Activated CD4-positive, alpha-beta memory T cell treated with anti-CD3 and anti-CD28 coated beads for 36 hours (primary cell): ENCODE results near the gene IL1A. TPM values are rescaled to one million over a fixed set of nuclear protein-coding genes. Genes with fewer than 3 reads are reported as not detected.

Experiments used
- CTCF ChIA-PET: fragments of 350-600 bp; sonication (Branson Sonifier 250); formaldehyde crosslinking; loops from one replicate; lab custom pipeline; 2021; ENCODE audit warnings: antibody characterized with exemption, inconsistent platforms; lab: Charles Lee
- POLR2A ChIA-PET: fragments of 350-600 bp; sonication (Branson Sonifier 250); formaldehyde crosslinking; loops from one replicate; lab custom pipeline; 2021; ENCODE audit warnings: antibody characterized with exemption; lab: Charles Lee
- DNase-seq: peaks from one replicate; pipeline ENCODE4 v3.0.0-alpha.2; 2020
- H3K27ac Mint-ChIP-seq: one replicate; pipeline ENCODE4 v1.8.0; 2021; ENCODE audit warnings: mixed read lengths
- H3K27me3 Mint-ChIP-seq: one replicate; pipeline ENCODE4 v1.8.0; 2021; ENCODE audit warnings: mixed read lengths
- H3K36me3 Mint-ChIP-seq: one replicate; pipeline ENCODE4 v1.8.0; 2021; ENCODE audit warnings: mixed read lengths
- H3K4me1 Mint-ChIP-seq: one replicate; pipeline ENCODE4 v1.8.0; 2021; ENCODE audit warnings: low read depth, mixed read lengths
- H3K4me3 Mint-ChIP-seq: one replicate; pipeline ENCODE4 v1.8.0; 2021; ENCODE audit warnings: mild to moderate bottlenecking, mixed read lengths
- H3K9me3 Mint-ChIP-seq: one replicate; pipeline ENCODE4 v1.8.0; 2021; ENCODE audit warnings: mixed read lengths
- intact Hi-C: fragments of 100-400 bp; cut with micrococcal nuclease; formaldehyde crosslinking; loops from one replicate; pipeline ENCODE4 v1.15.1; 2023
- total RNA-seq, 2 experiments: library from RNA; stranded (reverse); gene quantifications; one replicate each; pipeline ENCODE4 v1.2.3, GENCODE V29; 2021

Gene IL1A
- total RNA-seq, 2 experiments from 2014 or later: 15.7 to 16.4 TPM

DNA sequence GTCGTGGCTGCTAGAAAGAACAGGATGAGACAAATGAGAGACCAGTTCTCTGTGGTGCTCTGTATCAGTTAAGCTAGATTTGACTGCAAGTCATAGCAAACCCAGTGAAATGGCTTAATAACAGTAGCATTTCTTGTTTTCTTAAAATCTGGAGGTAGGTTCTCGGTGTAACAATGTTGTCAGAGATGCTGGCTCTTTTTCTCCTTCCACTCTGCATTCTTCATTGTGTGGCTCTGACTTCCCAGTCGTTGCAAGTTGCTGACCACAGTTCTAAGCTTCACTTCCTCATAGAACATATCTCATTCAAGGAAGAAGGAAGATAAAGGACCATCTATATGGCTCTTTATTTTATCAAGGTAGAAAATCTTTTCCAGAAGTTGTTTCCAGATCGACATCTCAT, 12.0 kb downstream of the IL1A start:
- CTCF ChIA-PET: interaction anchor here (2.7 kb wide), 1 partner anchor 23 kb away, joined by 10 read pairs; no protein-coding TSS in a partner anchor
- no peak for DNase-seq
- intact Hi-C loops: no loop called here

DNA sequence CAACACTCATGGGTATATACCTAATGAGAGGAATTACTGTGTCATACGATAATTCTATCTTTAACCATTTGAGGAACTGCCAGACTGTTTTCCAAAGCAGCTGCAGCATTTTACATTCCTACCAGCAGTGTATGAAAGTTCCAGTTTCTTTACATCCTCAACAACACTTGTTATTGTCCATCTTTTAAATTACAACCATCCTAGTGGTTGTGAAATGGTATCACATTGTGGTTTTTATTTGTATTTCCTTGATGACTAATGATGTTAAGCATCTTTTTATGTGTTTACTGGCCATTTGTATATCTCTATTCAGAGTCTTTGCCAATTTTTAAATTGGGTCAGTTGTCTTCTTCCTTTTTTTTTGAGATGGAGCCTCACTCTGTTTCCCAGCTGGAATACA, 15.9 kb downstream of the IL1A start:
- DNase-seq: no peak
- ChIA-PET POLR2A (no interaction called here), CTCF (interaction anchor here (1.4 to 1.9 kb wide), 3 partner anchors 19 to 173 kb away, joined by 4 to 6 read pairs (median 5); no protein-coding TSS in a partner anchor)
- H3K27ac Mint-ChIP-seq: no peak overlapping the region
- H3K9me3 Mint-ChIP-seq: no peaks in the 10 kb centered on the region
- peaks cover 5% of the 10 kb centered on the region for H3K36me3 Mint-ChIP-seq
- H3K4me3 Mint-ChIP-seq: no peak overlapping the region
- intact Hi-C loops: no loop called here
- H3K4me1 Mint-ChIP-seq: peaks cover 20% of the 10 kb centered on the region
- no peaks in the 10 kb centered on the region for H3K27me3 Mint-ChIP-seq

More for the DNA sequence above, 12.0 kb downstream of the IL1A start:
- Mint-ChIP-seq H3K4me1 (peaks cover 21% of the 10 kb centered on the region), H3K36me3 (peaks cover 2% of the 10 kb centered on the region), H3K27ac (no peak overlapping the region), H3K4me3 (no peak overlapping the region), H3K9me3 (no peaks in the 10 kb centered on the region), H3K27me3 (no peaks in the 10 kb centered on the region)
- POLR2A ChIA-PET: no interaction called here

DNA sequence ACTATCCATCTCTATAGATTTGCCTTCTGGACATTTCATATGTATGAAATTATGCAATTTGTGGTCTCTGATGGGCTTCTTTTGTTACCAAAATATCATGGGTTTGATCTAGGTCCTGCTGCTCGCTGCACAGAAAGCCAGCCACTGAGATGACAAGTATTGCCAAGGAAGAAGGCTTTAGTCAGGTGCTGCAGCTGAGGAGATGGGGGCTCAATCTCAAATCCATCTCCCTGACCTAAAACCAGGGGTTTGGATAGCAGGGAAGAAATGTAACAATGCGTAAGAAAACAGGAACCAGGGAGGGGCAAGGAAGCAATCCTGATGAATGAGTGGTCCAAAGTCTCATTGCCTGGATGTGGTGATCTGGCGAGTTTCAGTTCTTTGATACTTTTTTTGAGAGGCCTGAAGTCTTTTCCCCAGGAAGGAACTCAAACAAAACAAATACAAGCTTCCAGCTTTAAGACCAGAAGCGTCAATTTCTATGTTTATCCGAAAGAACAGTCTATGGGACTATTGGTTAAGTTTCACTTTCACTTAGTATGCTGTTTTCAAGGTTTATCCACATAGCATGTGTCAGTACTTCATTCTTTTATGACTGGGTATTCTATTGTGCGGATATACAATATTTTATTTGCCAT, 16.5 kb downstream of the IL1A start:
- no peak for DNase-seq
- Mint-ChIP-seq H3K4me3 (peak overlapping the region; percentile 12), H3K36me3 (peaks cover 8% of the 10 kb centered on the region), H3K4me1 (peaks cover 27% of the 10 kb centered on the region), H3K9me3 (no peaks in the 10 kb centered on the region), H3K27ac (peak overlapping the region; percentile 72), H3K27me3 (no peaks in the 10 kb centered on the region)
- intact Hi-C loops: no loop called here
- CTCF ChIA-PET: interaction anchor here (1.4 to 1.9 kb wide), 2 partner anchors 18 to 118 kb away, joined by 4 to 6 read pairs; no protein-coding TSS in a partner anchor
- POLR2A ChIA-PET: no interaction called here

DNA sequence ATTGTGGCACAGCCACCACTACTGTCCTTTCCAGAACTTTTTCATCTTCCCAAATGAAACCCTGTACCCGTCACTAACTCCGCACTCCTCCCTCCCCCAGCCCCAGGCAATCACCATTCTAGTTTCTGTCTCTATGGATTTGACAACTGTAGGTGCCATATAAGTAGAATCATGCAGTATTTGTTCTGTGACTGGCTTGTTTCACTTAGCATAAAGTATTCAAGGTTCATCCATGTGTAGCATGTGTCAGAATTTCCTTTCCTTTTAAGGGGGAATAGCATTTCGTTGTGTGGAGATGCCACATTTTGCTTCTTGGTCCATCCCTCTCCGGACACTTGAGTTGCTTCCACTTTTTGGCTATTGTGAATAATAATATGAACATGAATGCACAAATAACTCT, 19.0 kb downstream of the IL1A start:
- DNase-seq: peak; percentile 31
- POLR2A ChIA-PET: no interaction called here

DNA sequence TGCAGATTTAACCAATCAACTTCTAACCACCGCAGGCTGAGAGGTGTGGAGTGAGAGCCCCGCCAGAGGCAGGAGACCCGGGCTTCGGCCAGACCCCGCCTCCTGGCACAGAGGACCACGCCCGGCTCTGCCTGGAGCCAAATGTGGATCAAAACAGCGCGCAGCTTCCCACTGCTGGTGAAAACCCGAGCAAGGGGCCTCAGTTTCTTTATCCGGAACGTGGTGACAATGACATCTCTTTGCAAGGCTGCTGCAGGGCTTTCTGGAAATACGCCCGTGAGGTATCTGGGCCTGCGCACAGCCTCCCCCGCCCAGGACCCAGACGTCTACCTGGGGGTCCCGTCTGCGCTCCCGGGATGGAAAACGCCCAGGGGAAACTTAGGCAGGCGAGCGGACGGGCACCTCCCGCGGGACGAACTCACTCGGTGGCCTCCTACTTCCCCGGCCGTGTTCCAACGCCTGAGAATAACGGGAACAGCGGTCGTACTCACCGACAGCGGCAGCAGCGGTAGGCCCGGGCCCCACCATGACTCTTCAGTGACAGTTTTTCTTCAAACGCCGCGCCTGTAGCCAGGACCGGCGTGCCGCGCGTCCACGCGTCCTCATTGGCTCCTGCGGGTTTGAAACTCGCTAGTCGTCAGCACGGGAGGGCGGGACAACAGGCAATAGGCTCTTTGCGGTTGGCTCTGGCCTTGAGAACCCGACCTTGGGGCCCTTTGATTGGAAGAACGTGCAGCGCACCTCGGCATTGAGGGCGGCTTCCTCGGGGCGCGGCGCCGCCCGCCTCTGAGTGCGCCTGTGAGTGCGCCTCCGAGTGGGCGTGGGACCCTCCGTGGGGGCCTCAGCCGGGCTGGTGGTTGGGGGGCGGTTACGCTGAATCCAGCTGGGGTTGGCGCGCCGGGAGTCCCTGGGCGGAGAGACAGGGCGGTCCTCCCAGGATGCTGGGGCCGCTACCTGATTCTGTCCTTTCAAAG, 19.9 kb downstream of the IL1A start, which contains the start of gene CKAP2L:
CKAP2L (minus strand) TSS at position 539 of the 974 bp plus-strand sequence; CDS start at position 528, 11 bp downstream.
- no peaks in the 10 kb centered on the region for H3K27me3 Mint-ChIP-seq
- no peaks in the 10 kb centered on the region for H3K9me3 Mint-ChIP-seq
- ChIA-PET POLR2A (interaction anchor here (0.6 kb wide), 1 partner anchor 490 kb away, joined by 4 read pairs; no protein-coding TSS in a partner anchor), CTCF (interaction anchor here (0.6 to 2.9 kb wide), 3 partner anchors 66 to 195 kb away, joined by 3 to 23 read pairs (median 4); no protein-coding TSS in a partner anchor)
- H3K4me1 Mint-ChIP-seq: peaks cover 31% of the 10 kb centered on the region
- peaks cover 26% of the 10 kb centered on the region for H3K36me3 Mint-ChIP-seq
- peak within 1 kb of the TSS; percentile 85 for H3K27ac Mint-ChIP-seq
- DNase-seq: peak; percentile 98
- H3K4me3 Mint-ChIP-seq: peak within 1 kb of the TSS; percentile 90
- intact Hi-C loops: loop anchor here (1.0 to 5.0 kb wide), 4 partner anchors 15 to 117 kb away; no protein-coding TSS in a partner anchor

More for the DNA sequence above, 19.0 kb downstream of the IL1A start:
- Mint-ChIP-seq H3K4me1 (peaks cover 31% of the 10 kb centered on the region), H3K9me3 (no peaks in the 10 kb centered on the region), H3K27ac (peak overlapping the region; percentile 85), H3K27me3 (no peaks in the 10 kb centered on the region), H3K4me3 (peak overlapping the region; percentile 90), H3K36me3 (peaks cover 25% of the 10 kb centered on the region)
- CTCF ChIA-PET: interaction anchor here (0.6 to 1.5 kb wide), 2 partner anchors 65 to 176 kb away, joined by 3 to 6 read pairs; no protein-coding TSS in a partner anchor
- intact Hi-C loops: loop anchor here (2.0 kb wide), 1 partner anchor 40 kb away; no protein-coding TSS in a partner anchor

DNA sequence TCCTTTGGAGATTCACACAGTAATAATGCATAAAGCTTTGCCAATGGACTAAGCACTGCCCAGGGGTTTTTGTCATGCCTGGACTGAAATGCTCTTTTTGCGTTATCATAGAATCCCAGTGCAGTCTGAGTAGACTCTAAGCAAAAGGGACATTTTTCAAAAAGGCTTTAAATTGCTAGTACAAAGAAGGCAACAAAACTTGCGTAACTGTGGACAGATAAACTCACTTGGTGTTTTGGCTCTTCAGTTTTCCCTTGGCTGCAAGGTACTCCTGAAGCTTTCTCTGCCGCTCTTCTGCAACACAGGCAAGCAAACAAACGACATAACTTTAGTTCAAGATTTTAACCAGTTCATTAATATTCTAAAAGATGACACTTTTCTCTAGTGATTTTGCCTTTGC, 22.0 kb downstream of the IL1A start:
- POLR2A ChIA-PET: no interaction called here
- H3K4me1 Mint-ChIP-seq: peaks cover 30% of the 10 kb centered on the region
- H3K4me3 Mint-ChIP-seq: no peak overlapping the region
- intact Hi-C loops: loop anchor here (5.0 kb wide), 1 partner anchor 60 kb away; no protein-coding TSS in a partner anchor
- no peaks in the 10 kb centered on the region for H3K9me3 Mint-ChIP-seq
- peaks cover 37% of the 10 kb centered on the region for H3K36me3 Mint-ChIP-seq
- H3K27ac Mint-ChIP-seq: no peak overlapping the region
- no peaks in the 10 kb centered on the region for H3K27me3 Mint-ChIP-seq
- CTCF ChIA-PET: interaction anchor here (1.2 to 2.9 kb wide), 3 partner anchors 12 to 178 kb away, joined by 4 to 23 read pairs (median 15); no protein-coding TSS in a partner anchor
- no peak for DNase-seq

DNA sequence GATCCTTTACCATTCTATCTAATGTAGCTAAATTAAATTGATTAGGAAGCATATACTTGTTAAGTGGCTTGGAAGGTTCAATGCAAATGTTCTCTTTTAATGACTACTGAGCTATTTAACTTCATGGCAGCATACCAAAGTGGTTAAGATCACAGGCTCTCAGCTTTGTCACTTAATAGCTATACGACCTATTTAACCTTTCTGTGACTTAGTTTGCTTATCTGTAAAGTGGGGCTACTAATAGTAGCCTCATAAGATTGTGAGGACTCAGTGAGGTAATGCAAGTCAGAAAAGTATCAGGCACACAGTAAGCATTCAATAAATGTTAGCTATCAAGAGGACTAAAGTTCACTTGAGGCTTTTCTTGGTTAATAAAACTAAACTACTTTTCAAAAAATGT, 24.1 kb downstream of the IL1A start:
- Mint-ChIP-seq H3K27me3 (no peaks in the 10 kb centered on the region), H3K27ac (no peak overlapping the region), H3K4me3 (no peak overlapping the region), H3K4me1 (peaks cover 37% of the 10 kb centered on the region), H3K9me3 (no peaks in the 10 kb centered on the region), H3K36me3 (peaks cover 54% of the 10 kb centered on the region)
- DNase-seq: no peak
- ChIA-PET POLR2A (no interaction called here), CTCF (interaction anchor here (1.5 to 2.3 kb wide), 2 partner anchors 11 to 125 kb away, joined by 7 to 13 read pairs; no protein-coding TSS in a partner anchor)
- intact Hi-C loops: loop anchor here (5.0 kb wide), 1 partner anchor 62 kb away; no protein-coding TSS in a partner anchor

DNA sequence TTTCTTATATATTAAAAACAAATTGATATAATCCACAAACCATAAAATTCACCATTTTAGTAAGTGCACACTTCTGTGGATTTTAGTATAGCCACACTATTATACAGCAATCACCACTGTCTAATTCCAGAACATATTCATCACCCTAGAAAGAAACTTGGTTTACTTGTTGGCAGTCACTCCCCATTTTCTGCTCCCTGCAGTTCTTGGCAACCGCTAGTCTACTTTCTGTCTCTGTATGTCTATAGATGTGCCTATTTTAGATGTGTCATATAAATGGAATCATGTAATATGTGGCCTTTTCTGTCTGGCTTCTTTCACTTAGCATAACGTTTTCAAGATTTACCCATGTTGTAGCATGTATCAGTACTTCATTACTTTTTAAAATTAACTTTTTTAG, 25.6 kb downstream of the IL1A start:
- H3K4me1 Mint-ChIP-seq: peaks cover 38% of the 10 kb centered on the region
- no peak for DNase-seq
- intact Hi-C loops: no loop called here
- H3K4me3 Mint-ChIP-seq: no peak overlapping the region
- H3K36me3 Mint-ChIP-seq: peaks cover 64% of the 10 kb centered on the region
- H3K27me3 Mint-ChIP-seq: no peaks in the 10 kb centered on the region
- ChIA-PET POLR2A (no interaction called here), CTCF (interaction anchor here (2.3 kb wide), 1 partner anchor 126 kb away, joined by 7 read pairs; no protein-coding TSS in a partner anchor)
- H3K27ac Mint-ChIP-seq: no peak overlapping the region
- H3K9me3 Mint-ChIP-seq: no peaks in the 10 kb centered on the region

DNA sequence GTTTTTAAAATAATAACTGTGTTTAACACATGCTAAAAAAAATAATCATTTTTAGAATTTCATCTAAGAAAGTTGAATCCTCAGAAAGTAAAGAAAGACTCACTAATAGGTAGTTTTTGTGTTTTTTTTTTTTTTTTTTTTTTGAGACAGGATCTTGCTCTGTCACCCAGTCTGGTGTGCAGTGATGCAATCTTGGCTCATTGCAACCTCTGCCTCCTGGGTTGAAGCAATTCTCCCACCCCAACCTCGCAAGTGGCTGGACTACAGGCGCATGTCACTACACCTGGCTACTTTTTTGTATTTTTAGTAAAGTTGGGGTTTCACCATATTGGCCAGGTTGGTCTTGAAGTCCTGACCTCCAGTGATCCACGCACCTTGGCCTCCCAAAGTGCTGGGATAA, 27.0 kb downstream of the IL1A start:
- ChIA-PET CTCF (no interaction called here), POLR2A (no interaction called here)
- intact Hi-C loops: no loop called here
- DNase-seq: no peak
- no peak overlapping the region for H3K27ac Mint-ChIP-seq
- no peak overlapping the region for H3K4me3 Mint-ChIP-seq
- no peaks in the 10 kb centered on the region for H3K9me3 Mint-ChIP-seq
- peaks cover 62% of the 10 kb centered on the region for H3K36me3 Mint-ChIP-seq
- no peaks in the 10 kb centered on the region for H3K27me3 Mint-ChIP-seq
- peaks cover 27% of the 10 kb centered on the region for H3K4me1 Mint-ChIP-seq

DNA sequence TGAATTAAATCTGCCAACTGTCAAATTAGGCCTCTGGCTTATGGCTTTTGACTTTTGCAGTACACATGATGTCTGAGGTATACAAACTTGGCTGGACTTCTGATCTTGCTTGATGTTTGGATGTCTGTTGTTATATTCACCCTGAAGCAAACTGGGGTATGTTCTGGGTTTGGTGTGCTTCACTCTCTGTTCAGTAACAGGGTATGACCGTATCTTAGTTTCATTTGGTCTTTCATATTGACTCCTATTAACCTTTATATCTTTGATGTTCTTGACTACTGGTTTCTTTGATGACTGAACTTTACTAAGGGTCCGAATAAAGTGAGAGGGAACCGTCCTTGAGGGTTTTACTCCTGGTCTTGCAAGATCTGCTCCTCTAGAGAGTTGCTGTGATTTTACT, 28.1 kb downstream of the IL1A start:
- DNase-seq: no peak
- Mint-ChIP-seq H3K4me1 (peaks cover 28% of the 10 kb centered on the region), H3K4me3 (no peak overlapping the region), H3K27me3 (no peaks in the 10 kb centered on the region), H3K9me3 (no peaks in the 10 kb centered on the region), H3K36me3 (peaks cover 61% of the 10 kb centered on the region), H3K27ac (no peak overlapping the region)
- intact Hi-C loops: no loop called here
- ChIA-PET CTCF (interaction anchor here (1.3 to 2.4 kb wide), 3 partner anchors 129 to 186 kb away, joined by 4 to 10 read pairs (median 8); no protein-coding TSS in a partner anchor), POLR2A (no interaction called here)

DNA sequence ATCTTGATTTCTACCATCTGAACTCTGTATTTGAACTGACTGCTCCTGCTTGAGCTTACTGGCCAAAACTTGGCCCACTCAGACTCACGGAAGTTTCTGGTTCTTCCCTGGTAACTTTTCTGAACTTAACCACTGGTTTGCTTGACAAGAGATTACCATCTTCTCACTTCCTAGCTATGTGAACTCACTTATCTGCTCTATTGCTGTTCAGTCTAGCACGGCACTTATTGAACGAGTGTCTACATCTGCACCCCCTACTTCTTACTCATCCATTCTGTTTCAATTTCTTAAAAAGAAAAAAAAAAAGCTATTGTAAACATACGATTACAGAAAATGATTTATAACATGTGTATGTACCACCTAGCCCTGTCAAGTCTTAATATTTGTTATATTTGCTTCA, 28.8 kb downstream of the IL1A start:
- Mint-ChIP-seq H3K36me3 (peaks cover 62% of the 10 kb centered on the region), H3K4me1 (peaks cover 33% of the 10 kb centered on the region), H3K9me3 (no peaks in the 10 kb centered on the region), H3K4me3 (no peak overlapping the region), H3K27ac (no peak overlapping the region), H3K27me3 (no peaks in the 10 kb centered on the region)
- ChIA-PET POLR2A (interaction anchor here (0.6 kb wide), 1 partner anchor 53 kb away, joined by 3 read pairs; no protein-coding TSS in a partner anchor), CTCF (interaction anchor here (1.3 to 2.4 kb wide), 3 partner anchors 130 to 186 kb away, joined by 4 to 10 read pairs (median 8); no protein-coding TSS in a partner anchor)
- intact Hi-C loops: no loop called here
- DNase-seq: no peak
